Astrocyte (in vitro differentiated cells and primary cell): ENCODE measurements around the gene SLC26A1. TPM values are rescaled to one million over a fixed set of nuclear protein-coding genes. Genes with fewer than 3 reads are reported as not detected.
A peak's percentile ranks its signal among the peaks of the same experiment; 100 is the strongest.

Experiments
- DNase-seq: peaks from one replicate; pipeline ENCODE4 v3.0.0-alpha.2; 2010; ENCODE audit warnings: low read depth
- FAIRE-seq: peaks from 2 replicates; lab custom pipeline; 2011; peaks lifted over from hg19 to GRCh38; lab: Jason Lieb, UNC
- H2AFZ ChIP-seq: 2 replicates; pipeline ENCODE4 v1.6.0; 2012; ENCODE audit warnings: low read depth, low read length, inconsistent platforms
- H3K27ac ChIP-seq: 2 replicates; pipeline ENCODE4 v1.5.1; 2011; ENCODE audit warnings: low read depth, low read length, inconsistent platforms
- H3K27me3 ChIP-seq: 2 replicates; pipeline ENCODE4 v1.6.0; 2011; ENCODE audit warnings: low read length, inconsistent platforms; ENCODE audit not compliant: insufficient read depth
- H3K36me3 ChIP-seq: 2 replicates; pipeline ENCODE4 v1.5.1; 2011; ENCODE audit warnings: low read length, inconsistent platforms; ENCODE audit not compliant: insufficient read depth
- H3K4me1 ChIP-seq: 2 replicates; pipeline ENCODE4 v1.5.1; 2011; ENCODE audit warnings: low read length, inconsistent platforms; ENCODE audit not compliant: insufficient read depth
- H3K4me2 ChIP-seq: 2 replicates; pipeline ENCODE4 v1.6.0; 2012; ENCODE audit warnings: low read length, inconsistent platforms
- H3K4me3 ChIP-seq: 2 replicates; pipeline ENCODE4 v1.5.1; 2011; ENCODE audit warnings: low read depth, mild to moderate bottlenecking, low read length, inconsistent platforms; ENCODE audit not compliant: insufficient read depth
- H3K79me2 ChIP-seq: 2 replicates; pipeline ENCODE4 v1.6.0; 2012; ENCODE audit warnings: mild to moderate bottlenecking, low read length, inconsistent platforms; ENCODE audit not compliant: insufficient read depth
- H3K9ac ChIP-seq: 2 replicates; pipeline ENCODE4 v1.6.0; 2012; ENCODE audit warnings: mild to moderate bottlenecking, low read length, inconsistent platforms
- H3K9me3 ChIP-seq: 2 replicates; pipeline ENCODE4 v1.5.1; 2012; ENCODE audit warnings: low read depth, mild to moderate bottlenecking, low read length, inconsistent platforms; ENCODE audit not compliant: insufficient read depth
- H4K20me1 ChIP-seq: 2 replicates; pipeline ENCODE4 v1.6.0; 2012; ENCODE audit warnings: low read length, inconsistent platforms; ENCODE audit not compliant: insufficient read depth
- H3K27ac Mint-ChIP-seq: one replicate; pipeline ENCODE4 v1.8.0; 2021; ENCODE audit warnings: mild to moderate bottlenecking, mixed read lengths; ENCODE audit not compliant: unreplicated experiment
- H3K27me3 Mint-ChIP-seq: one replicate; pipeline ENCODE4 v1.8.0; 2021; ENCODE audit warnings: low read depth, mixed read lengths; ENCODE audit not compliant: unreplicated experiment
- H3K36me3 Mint-ChIP-seq: one replicate; pipeline ENCODE4 v1.8.0; 2021; ENCODE audit warnings: low read depth, mixed read lengths; ENCODE audit not compliant: unreplicated experiment
- H3K4me1 Mint-ChIP-seq: one replicate; pipeline ENCODE4 v1.8.0; 2021; ENCODE audit warnings: low read depth, mixed read lengths; ENCODE audit not compliant: unreplicated experiment
- H3K4me3 Mint-ChIP-seq: one replicate; pipeline ENCODE4 v1.8.0; 2021; ENCODE audit warnings: mild to moderate bottlenecking, moderate library complexity, mixed read lengths; ENCODE audit not compliant: unreplicated experiment
- H3K9me3 Mint-ChIP-seq: one replicate; pipeline ENCODE4 v1.8.0; 2021; ENCODE audit warnings: mild to moderate bottlenecking, mixed read lengths; ENCODE audit not compliant: unreplicated experiment
- CTCF ChIP-seq: IDR thresholded peaks from 2 replicates; pipeline ENCODE4 v1.5.1; 2011; ENCODE audit warnings: low read depth, mild to moderate bottlenecking, inconsistent platforms, low read length, moderate library complexity; ENCODE audit not compliant: insufficient read depth
- EZH2 ChIP-seq: IDR thresholded peaks from 2 replicates; pipeline ENCODE4 v1.6.1; 2012; ENCODE audit warnings: mild to moderate bottlenecking, low read length, inconsistent platforms; ENCODE audit not compliant: insufficient read depth
- total RNA-seq: library from RNA; stranded (reverse); gene quantifications from 2 replicates; pipeline ENCODE4 v1.2.1, GENCODE V29; 2021

Gene SLC26A1
- total RNA-seq, 1 donor from 2014 or later, result 0.34 TPM

GRCh38 chr4:1021386-1022050 is 28.3 kb upstream of the SLC26A1 start:
- Histone ChIP-seq H3K4me1 (peaks cover 26% of the 10 kb centered on the region), H3K36me3 (peaks cover 10% of the 10 kb centered on the region), H4K20me1 (peaks cover 40% of the 10 kb centered on the region), H3K27ac (no peak overlapping the region), H3K4me2 (no peak overlapping the region), H3K27me3 (no peaks in the 10 kb centered on the region), H2AFZ (no peak overlapping the region), H3K79me2 (peaks cover 34% of the 10 kb centered on the region), H3K4me3 (no peak overlapping the region), H3K9me3 (no peaks in the 10 kb centered on the region), H3K9ac (no peak overlapping the region)
- H3K27me3 Mint-ChIP-seq, result no peaks in the 10 kb centered on the region
- H3K9me3 Mint-ChIP-seq, result peaks cover 2% of the 10 kb centered on the region
- no peak overlapping the region for H3K4me3 Mint-ChIP-seq
- TF ChIP-seq EZH2, result no peak
- no peak overlapping the region for H3K27ac Mint-ChIP-seq
- H3K4me1 Mint-ChIP-seq, result peaks cover 3% of the 10 kb centered on the region
- DNase-seq (no peak), FAIRE-seq (no peak)
- H3K36me3 Mint-ChIP-seq, result no peaks in the 10 kb centered on the region

- Mint-ChIP-seq H3K4me3 (no peak overlapping the region), H3K27me3 (no peaks in the 10 kb centered on the region), H3K27ac (no peak overlapping the region), H3K9me3 (no peaks in the 10 kb centered on the region), H3K36me3 (no peaks in the 10 kb centered on the region), H3K4me1 (no peaks in the 10 kb centered on the region)
- Histone ChIP-seq H3K9ac (no peak overlapping the region), H4K20me1 (peaks cover 56% of the 10 kb centered on the region), H3K4me3 (no peak overlapping the region), H3K27ac (no peak overlapping the region), H3K79me2 (peaks cover 48% of the 10 kb centered on the region), H3K9me3 (no peaks in the 10 kb centered on the region), H2AFZ (no peak overlapping the region), H3K36me3 (no peaks in the 10 kb centered on the region), H3K27me3 (no peaks in the 10 kb centered on the region), H3K4me2 (peak overlapping the region; percentile 42), H3K4me1 (peaks cover 24% of the 10 kb centered on the region)
- DNase-seq, result no peak
- FAIRE-seq, result no peak
- TF ChIP-seq CTCF, result no peak
- no peak for TF ChIP-seq EZH2
Observed at GRCh38 chr4:1019729-1020470, 26.7 kb upstream of the SLC26A1 start.

GRCh38 chr4:1019320-1019719 is 26.1 kb upstream of the SLC26A1 start:
- Histone ChIP-seq H3K4me3 (no peak overlapping the region), H3K9ac (no peak overlapping the region), H3K27me3 (no peaks in the 10 kb centered on the region), H3K36me3 (no peaks in the 10 kb centered on the region), H3K27ac (no peak overlapping the region), H4K20me1 (peaks cover 61% of the 10 kb centered on the region), H3K4me2 (peak overlapping the region; percentile 42), H2AFZ (no peak overlapping the region), H3K79me2 (peaks cover 50% of the 10 kb centered on the region), H3K4me1 (peaks cover 28% of the 10 kb centered on the region), H3K9me3 (no peaks in the 10 kb centered on the region)
- no peak for TF ChIP-seq EZH2
- no peaks in the 10 kb centered on the region for H3K9me3 Mint-ChIP-seq
- no peak overlapping the region for H3K27ac Mint-ChIP-seq
- no peaks in the 10 kb centered on the region for H3K4me1 Mint-ChIP-seq
- no peaks in the 10 kb centered on the region for H3K36me3 Mint-ChIP-seq
- no peaks in the 10 kb centered on the region for H3K27me3 Mint-ChIP-seq
- FAIRE-seq (no peak), DNase-seq (no peak)
- no peak overlapping the region for H3K4me3 Mint-ChIP-seq
